Subcutaneous adipose tissue (tissue), 4 donors: Measurements from ENCODE around the gene GPD1L. TPM values are rescaled to one million over a fixed set of nuclear protein-coding genes. Genes with fewer than 3 reads are reported as not detected.

Experiments
- total RNA-seq, 4 donors: library from RNA; depleted of rRNA; stranded (reverse); fragments of >200 nt; gene quantifications; one replicate each; pipeline ENCODE4 v1.1.0, GENCODE V29; 2016
- TF ChIP-seq, protein P1 (sequence below): fragments of 450-650 bp; IDR thresholded peaks from one replicate; pipeline ENCODE4 v1.5.1; 2016; ENCODE audit warnings: low read depth, mild to moderate bottlenecking, control low read depth, antibody characterized with exemption, moderate library complexity

Gene GPD1L
- total RNA-seq, 4 donors from 2014 or later = 75.5 to 180 (median 82.2) TPM

DNA sequence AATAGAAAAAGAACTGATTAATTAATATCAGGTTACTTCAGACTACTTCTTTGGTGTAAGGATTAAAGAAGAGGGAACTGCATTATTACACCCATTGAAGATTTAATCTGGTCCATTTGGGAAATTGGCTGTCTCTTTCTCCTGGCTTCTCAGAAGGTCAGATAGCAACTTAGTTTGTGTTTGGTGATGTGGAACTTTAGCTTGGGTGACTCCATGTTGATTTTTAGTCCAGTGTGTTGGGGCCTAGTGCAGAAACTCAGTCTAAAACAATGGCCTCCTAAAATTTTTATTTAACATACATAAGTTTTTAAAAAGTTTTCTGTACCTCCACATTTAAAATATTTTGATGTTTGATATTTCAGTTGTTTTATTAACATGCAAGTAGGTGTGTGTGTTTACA lies 27.6 kb upstream of the GPD1L start:
- TF ChIP-seq, protein P1, sequence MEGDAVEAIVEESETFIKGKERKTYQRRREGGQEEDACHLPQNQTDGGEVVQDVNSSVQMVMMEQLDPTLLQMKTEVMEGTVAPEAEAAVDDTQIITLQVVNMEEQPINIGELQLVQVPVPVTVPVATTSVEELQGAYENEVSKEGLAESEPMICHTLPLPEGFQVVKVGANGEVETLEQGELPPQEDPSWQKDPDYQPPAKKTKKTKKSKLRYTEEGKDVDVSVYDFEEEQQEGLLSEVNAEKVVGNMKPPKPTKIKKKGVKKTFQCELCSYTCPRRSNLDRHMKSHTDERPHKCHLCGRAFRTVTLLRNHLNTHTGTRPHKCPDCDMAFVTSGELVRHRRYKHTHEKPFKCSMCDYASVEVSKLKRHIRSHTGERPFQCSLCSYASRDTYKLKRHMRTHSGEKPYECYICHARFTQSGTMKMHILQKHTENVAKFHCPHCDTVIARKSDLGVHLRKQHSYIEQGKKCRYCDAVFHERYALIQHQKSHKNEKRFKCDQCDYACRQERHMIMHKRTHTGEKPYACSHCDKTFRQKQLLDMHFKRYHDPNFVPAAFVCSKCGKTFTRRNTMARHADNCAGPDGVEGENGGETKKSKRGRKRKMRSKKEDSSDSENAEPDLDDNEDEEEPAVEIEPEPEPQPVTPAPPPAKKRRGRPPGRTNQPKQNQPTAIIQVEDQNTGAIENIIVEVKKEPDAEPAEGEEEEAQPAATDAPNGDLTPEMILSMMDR = no peak

DNA sequence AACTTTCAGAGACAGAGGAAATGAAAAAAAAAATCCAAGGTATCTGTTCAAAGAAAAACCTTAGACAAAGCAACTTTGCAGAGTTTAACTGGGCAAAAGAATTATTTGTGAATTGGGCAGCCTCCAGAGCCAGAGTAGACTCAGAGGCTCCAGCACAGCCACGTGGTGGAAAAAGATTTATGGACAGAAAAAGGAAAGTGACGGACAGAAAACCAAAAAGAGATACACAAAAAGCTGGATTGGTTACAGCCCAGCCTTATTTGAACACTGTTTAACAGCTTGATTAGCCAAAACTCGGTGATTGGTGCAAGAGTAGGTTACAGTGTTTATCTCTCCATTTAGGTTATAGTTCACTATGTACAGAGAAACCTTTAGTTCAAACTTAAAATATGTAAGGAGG lies 23.7 kb upstream of the GPD1L start:
- TF ChIP-seq, protein P1 = no peak

DNA sequence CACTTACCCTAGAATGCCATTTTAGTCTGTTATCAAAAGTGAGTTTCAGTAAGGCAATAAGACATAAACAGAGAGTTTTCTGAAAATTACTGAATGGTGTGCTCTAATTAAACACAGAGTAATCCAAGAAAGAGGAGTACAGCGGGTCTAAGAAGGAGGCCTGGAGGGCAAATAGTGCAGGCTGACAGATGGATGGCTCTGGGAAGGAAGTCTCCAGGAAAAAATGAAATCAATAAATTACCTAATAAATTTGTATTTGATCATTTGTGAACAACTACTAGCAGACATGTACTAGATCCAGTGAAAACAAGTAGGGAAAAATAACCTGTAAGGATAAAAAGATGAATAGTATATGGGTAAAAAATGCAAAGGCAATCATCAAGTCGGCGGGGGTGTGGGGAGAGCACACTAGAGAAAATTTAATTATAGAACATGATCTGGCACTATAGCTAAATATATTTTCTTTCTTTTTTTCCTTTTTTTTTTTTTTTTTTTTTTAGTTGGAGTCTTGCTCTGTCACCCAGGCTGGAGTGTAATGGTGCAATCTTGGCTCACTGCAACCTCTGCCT lies 22.6 kb upstream of the GPD1L start:
- TF ChIP-seq, protein P1 = no peak

DNA sequence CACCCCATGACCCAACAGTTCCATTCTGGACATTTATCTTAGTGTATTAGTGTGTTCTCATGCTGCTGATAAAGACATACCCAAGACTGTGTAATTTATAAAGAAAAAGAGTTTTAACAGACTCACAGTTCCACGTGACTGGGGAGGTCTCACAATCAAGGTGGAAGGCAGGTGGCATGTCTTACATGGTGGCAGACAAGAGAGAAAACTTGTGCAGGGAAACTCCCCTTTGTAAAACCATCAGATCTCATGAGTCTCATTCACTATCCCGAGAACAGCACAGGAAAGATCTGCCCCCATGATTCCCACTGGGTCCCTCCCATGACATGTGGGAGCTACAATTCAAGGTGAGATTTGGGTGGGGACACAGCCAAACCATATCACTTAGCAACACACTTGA lies 21.6 kb upstream of the GPD1L start:
- TF ChIP-seq, protein P1 = no peak

DNA sequence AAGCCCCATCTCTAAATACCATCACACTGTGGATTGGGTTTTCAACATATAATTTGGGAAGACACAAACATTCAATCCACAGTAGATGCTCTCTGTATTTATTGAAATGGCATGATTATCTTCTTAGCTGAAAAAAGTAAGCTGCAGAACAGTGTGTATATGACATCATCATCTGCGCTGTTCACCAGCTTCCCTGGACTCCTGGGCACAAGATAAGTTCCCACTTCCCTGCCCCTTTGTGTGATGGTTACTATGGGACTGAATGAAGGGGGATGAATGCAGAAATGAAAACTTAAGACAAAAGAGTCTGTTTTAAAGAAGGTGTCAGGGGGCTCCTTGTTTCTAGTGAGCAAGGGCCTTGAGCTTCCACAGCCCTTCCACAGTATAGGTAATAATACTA lies 20.0 kb upstream of the GPD1L start:
- TF ChIP-seq, protein P1 = no peak

DNA sequence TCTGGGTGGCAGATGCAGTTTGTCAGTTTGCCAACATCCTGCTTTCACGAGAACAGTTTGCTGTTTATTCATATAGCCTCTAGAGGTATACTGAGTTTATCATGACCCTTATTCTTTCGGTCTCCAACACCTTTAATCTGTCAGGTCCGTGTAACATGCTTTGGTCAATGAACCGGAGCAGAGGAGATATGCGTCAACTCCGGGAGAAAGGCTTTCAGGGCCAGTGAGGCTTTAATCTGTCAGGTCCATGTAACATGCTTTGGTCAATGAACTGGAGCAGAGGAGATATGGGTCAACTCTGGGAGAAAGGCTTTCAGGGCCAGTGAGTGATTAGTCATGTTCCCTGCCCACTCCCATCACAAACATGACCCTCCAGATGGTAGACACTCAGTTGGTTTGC lies 16.9 kb upstream of the GPD1L start:
- TF ChIP-seq, protein P1 = no peak

DNA sequence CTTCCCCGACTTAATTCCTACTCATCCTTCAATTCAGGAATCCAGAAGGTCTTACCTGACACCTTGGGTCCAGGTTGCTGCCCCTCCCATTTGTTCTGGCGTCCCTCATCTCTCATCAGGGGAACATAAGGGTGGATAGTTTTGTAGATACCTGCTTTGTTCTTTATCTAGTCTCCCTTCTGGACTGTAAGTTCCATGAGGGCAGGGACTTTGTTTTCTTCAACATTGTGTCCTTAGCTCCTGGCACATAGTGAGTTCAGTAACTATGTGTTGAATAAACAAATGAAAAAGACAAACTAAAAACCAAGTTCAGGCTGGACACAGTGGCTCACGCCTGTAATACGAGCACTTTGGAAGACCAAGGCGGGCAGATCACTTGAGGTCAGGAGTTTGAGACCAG lies 13.2 kb upstream of the GPD1L start:
- TF ChIP-seq, protein P1 = no peak

DNA sequence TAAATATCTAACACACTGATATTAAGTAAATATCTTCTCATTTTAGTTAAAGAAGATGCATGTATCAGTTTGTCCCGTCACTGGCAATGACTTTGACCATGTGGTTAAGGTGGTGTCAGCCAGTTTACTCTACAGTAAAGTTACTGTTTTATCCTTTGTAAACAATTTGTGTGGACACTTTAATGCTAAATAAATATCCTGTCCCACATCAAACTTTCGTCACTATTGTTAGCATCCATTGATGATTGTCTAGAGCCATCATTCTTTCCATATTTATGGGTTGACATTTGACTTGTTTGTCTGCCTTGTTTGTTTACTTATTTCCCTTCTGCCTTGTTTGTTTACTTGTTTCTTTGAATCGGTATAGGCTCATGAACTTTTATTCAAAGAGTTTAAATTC lies 11.0 kb upstream of the GPD1L start:
- TF ChIP-seq, protein P1 = no peak
